CD1c-positive myeloid dendritic cell (primary cell): Measurements from ENCODE around the gene RERE.
"Not testable (repeated sequence)": the region's sequence is repeated elsewhere in the genome, so short reads cannot be mapped to it uniquely, and the experiment has no call there.

ENCODE experiments used
- DNase-seq: peaks from one replicate; pipeline ENCODE4 v3.0.0-alpha.2; 2016; ENCODE audit errors: extremely low spot score

Gene RERE

DNA sequence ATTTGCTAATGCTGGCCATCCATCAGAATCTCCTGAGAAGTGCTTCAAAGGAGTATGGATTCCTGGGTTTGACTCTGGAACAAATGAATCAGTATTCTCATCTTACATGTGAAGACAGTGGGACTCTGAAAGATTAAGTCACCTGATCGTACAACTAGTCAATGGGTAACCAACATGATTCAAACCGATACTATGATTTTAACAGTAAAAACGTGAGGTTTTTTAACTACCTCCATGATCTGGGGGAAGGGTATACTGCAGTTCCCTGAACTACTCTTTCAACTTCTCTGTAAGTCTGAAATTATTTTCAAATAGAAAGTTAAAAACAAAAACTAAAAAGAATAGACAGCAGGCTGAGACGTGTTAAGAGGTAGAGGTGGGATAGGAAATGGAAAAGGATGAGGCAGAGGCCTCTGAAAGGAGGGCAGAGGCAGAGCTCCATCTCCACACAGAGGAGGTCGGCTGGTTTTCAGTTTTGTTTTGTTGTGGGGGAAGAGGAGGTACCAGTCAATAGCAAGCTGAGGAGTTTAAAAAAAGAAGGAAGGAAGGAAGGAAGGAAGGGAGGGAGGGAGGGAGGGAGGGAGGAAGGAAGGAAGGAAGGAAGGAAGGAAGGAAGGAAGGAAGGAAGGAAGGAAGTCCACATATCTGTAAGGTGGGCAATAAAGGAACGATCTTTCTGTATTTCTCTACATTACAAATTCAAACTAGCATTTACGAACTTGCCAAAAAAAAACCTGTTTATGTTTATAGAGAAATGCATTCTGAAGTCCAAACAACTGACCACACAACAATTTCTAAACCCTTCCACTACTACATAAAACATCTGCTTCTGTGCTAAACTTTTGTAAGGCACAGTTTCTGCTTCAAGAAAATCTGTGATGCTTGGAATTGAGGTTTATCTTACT lies 213.1 kb downstream of the RERE start:
- DNase-seq: peak; percentile 1

DNA sequence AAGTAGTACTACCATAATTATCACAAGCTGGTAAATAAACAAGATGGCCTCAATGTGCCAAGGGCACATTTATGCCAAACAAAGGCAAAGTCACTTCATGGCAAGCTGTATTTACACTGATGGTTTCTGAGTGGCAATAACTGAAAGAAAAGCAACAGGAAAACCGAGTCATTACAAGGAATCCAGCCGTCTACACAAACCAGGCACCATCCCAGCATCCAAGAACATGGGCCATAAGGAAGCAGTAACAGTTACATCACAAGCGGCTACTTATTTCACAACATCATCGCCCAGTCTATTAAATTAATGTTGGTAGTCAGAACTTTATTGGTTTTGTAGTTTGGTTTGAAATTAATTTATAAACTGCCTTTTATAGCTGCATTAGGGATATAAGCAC lies 214.2 kb downstream of the RERE start:
- DNase-seq: peak; percentile 3

DNA sequence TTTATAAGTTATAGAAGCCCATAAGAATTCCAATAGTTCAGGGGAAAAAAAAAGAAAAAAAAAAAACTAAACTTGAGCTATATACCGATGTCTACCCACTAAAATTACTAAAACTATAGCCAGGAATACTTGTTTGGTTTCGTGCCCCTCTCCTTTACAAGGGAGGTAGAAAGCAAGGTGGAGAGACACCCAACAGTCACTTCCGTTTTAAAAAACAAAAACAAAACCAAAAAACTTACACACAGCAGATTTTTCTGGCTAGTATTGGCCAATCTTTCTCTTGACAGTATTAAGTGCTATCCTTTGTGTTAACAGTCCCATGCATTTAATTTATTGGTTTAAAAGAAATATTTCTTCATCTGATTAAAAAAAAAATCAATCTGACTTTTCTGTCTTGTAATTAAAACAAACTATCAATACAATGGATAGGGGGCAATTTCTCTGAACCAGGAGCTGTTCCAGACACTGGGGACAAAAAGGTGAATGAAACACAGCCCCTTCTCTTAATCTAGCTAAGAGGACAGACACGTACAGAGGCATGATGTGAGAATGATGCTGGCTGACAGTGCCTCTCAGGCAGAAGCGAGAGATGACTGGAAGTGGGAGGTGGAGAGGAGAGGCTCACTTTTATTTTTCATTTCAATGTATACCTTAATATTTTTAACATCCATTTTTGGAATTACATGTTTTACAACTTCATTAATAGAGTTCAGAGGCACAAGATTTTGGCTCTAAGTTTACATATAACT lies 214.8 kb downstream of the RERE start:
- DNase-seq: no peak

DNA sequence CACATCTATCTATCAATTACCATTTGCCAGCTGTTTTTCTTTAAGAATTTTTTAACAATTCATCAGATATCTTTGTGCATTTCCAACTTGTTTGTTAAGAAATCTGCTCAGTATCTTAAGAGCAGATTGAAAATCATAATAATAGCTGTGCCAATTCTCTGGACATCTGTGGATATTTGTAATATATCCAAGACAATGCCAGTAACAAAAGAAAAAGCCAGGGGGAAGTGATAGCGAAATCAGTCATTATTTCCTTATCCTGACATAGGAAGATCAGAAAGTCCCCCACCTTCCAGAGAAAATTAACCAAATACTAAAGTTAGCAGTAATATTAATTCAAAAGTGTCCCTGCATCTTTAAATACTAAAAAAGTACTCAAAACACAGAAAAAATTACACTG lies 217.1 kb downstream of the RERE start:
- DNase-seq: peak; percentile 12

DNA sequence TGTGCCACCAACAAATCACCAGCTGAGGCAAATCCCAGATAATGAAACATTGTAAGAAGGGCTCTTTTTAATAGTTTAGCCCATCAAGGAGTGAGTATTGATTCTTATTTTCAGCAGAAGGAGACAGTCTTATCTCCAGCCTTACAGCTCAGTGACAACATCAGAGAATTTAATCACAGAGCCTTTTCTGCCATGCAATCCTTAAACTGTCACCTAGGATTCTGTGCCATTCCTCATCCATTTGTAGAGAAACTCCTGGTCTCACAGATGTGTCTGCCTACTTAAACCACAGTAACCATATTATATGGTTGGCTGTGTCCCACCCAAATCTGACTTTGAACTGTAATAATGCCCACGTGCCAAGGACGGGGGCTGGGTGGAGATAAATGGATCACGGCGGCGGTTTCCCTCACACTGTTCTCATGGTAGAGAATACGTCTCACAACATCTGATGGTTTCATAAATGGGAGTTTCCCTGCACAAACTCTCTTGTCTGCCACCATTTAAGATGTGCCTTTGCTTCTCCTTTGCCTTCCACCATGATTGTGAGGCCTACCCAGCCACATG lies 217.7 kb downstream of the RERE start:
- DNase-seq: no peak

DNA sequence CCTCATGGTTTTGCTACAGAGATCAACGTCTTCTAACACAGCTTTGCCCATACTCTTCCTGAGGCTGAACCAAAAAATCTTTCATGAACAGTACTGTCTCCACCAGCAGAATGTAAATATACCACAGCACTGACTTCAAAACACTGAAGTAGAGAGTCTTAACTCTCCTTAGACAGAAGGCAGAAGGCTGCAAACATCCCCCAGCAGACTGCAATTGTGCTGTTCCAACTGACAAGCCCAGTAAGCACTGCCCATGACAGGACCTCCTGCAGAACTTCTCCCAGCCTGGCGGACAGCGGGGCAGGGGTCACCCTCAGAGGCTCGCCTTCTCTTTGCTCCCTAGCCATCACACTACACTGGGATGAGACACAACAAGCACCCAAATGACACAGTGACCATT lies 218.7 kb downstream of the RERE start:
- DNase-seq: no peak

DNA sequence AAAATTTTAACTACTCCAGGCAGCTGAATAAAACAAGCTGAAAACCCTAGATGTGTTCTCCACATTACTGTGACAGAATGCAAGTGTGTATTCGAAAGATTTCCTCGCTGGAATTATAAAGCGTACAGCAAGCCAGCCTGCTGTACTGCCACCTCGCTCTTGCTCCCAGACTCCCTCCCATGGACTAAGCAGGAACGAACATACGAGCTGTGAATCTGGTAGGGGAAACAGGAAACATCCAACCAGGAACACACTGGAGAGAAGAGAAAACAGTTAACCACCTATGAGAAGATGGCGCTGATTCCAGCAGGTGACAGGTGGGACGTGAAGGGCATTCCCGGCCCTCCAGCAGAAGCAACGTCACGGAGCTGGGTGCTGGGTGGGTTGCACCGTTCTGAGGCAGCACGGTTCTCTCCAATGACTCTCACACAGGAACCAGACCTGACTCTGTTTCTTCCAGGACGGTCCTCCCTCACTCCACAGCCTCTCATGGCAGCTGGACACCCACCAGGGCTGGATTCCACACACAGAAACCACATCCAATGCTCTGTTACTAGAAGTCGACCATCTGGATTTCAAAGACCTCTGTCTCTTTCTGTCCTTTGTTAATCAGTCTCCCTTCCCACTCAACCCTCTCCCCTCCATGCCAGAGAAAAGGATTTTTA lies 219.2 kb downstream of the RERE start:
- DNase-seq: no peak

DNA sequence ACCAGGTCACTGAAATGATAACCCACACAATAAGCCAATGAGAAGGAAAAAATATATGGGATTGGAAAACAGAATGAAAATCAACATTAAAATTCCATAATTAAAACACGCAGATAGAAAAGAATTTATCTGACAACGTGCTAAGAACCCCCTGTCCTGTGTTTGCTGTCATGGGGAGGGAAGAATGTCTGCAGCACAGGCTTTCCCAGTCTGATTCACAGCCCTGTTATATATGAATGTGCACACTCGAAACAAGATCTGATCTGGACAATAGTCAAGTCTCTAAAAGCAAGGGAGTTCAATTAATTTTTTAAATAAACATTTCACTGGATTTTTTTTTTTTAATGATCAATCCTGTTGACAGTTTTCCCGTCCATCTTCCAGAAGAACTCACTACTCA lies 220.0 kb downstream of the RERE start:
- no peak for DNase-seq

DNA sequence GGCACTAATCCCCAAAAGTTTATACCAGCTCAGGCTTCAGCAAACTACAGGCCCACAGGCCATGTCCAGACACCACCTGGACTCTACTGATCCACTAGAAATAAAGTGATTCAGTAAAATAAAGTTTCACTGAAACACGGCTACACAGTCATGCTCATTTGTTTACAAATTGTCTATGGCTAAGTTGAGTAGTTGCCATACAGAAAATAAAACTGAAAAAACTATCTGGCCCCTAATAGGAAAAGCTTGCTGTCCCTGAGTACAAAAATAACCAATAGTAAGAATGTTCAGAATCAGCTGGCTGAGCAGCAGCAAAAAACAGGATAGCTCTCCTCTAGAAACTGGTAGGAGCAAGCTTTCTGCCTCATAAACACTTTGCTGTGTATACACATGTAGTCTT lies 221.5 kb downstream of the RERE start:
- DNase-seq: no peak

DNA sequence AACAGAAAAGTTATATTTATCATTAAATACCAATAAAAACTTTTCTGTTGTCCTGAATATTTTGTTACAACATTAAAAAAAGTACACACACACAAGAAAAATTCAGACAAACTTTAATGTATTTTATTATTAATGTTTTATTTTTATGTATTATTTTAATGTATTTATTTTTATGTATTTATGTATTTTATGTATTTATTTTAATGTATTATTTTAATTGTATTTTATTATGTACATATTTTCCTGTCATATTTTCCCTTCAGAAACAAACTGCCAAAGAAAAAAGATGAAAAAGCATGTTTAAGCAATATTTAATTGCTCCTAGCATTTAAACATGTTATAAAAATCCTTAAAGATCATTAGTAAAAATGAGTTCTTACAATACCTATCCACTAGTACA lies 222.1 kb downstream of the RERE start:
- DNase-seq: no peak

DNA sequence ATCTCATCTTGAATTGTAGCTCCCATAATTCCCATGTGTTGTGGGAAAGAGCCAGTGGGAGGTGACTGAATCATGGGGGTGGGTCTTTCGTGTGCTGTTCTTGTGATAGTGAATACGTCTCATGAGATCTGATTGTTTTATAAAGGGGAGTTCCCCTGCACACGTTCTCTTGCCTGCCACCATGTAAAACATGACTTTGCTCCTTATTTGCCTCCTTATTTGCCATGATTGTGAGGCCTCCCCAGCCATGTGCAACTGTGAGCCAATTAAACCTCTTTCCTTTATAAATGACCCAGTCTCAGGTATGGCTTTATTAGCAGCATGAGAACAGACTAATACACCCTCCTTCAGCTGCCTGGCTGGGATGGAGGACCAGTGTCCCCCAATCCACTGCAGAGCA lies 224.1 kb downstream of the RERE start:
- DNase-seq: not testable (repeated sequence)

DNA sequence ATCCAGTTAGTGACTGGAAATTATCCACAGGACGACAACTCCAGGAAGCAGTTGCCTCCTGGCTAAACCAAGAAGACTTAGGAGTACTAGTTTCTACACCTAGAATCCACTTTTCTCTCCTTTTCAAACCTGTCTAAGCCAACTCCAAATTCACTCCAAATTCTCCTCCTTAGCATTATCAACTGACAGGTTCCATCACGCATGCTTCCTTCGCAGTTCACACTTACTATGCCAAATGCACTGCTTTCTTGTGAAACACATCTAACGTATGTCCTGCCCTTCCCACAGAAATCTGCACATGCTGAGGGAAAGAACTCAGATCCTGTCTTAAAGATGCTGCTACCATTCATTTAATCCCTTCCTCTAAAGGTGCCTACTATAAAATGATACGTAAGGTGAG lies 225.9 kb downstream of the RERE start:
- DNase-seq: no peak

DNA sequence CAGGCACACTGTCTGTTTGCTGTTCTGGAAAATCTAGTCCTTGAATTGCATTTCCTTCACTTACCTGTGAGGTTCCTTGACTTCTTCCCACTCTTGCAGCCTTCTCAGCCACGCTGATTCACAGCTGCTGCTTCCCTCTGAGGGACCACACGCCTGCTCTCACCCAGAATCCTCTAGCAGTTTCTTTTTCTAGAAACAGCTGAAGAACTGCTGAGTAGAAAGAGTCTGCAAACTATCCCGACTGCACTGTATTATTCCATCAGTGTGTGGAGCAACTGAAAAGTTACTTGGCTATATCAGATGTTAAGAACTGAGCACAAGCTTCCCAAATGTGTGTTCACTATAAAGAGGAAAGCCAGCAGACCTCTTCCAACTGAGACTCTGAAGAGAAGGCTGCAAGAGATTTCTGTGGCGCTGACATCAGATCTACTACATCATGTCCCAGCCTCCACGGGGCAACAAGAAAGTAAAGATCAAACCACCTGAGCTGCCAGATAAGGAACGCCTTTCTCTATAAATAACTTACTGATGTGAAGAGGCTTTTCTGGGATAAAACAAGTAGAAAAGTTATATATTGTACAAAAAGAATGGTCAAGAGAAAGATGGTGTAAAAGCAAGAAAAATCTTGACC lies 226.6 kb downstream of the RERE start:
- DNase-seq: no peak

DNA sequence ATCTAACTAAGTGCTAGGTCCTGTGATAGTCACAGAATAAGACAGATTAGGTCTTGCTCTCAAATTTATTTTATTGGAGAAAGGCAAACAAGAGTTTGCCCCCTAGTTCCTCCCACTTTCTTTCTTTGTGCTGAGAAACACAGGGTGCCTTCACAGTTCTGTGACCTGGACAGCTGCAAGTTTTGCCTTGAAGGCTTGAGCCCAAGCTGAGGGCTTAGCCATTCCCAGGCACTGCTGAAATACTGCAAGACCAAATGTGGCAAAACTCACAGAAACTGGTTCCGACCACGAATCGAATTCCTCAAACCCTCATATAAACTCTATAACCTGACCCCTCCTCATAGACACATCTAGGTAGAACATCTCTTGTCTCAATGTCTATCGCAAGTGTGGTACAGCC lies 227.9 kb downstream of the RERE start:
- DNase-seq: no peak

DNA sequence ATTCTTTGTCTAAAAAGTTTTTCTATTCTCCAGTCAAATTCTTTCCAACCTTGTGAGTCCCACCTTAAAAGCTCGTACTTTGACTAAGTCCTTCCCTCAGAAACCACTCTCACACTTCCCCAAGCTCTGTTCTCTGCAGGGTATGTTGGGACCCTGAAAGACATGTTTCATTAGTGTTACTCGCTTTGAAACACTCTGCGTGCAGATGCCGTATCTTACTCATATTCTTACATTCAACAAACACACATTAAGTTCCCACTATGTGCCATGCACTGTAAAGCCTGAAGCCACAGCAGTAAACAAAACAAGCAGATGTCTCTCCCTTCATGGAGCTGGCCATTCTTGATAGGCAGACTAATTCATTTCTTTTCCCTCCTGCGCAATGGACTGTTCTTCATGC lies 229.7 kb downstream of the RERE start:
- DNase-seq: no peak

DNA sequence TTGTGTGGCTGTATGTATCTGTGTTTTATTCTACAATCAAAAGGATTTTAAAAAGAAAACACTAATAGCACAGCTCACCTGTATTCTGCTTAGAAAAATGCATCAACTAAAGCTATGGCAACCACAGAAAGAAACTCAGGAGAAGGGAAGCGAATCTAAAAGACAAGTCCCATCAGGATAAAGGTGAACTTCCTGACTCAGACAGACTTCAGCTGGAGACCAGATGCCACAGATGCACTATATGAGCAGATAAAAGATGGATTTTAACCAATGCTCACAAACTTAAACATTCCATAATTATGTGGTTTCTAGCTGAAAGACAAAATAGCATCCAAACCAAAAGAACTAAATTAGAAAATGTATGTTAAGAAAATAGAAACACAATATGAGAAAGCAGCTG lies 231.0 kb downstream of the RERE start:
- DNase-seq: no peak

DNA sequence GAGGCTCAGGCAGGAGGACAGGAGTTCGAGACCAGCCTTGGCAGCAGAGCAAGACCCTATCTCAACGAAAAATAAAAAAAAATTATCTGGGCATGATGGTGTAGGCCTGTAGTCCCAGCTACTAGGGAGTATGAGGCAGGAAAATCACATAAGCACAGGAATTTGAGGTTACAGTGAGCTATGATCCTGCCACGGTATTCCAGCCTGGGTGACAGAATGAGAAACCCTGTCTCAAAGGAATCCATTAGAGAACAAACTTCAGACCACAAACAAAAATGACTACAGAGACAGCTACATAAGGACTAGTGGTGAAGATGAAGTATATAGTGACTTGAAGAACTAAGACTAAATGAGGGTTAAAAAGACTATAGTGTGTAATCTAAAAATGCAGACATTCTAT lies 233.1 kb downstream of the RERE start:
- no peak for DNase-seq

DNA sequence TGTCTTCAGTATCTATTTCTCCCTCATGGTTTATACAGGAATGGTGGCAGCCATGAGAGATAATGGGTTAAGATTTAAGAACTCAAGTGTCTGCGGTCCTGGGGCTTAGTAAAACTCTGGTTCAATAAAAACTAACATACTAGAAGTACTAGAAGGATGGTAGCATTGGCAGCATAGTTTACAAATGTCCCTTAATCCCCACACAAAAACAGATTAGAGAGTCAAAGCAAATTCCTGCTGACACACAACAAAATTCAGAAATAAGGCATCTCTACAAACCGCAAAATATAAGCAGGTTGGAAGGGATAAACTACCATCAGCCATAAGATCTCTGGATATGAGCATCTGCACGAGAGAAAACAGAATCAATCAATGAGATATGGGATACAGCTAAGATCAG lies 234.4 kb downstream of the RERE start:
- no peak for DNase-seq

DNA sequence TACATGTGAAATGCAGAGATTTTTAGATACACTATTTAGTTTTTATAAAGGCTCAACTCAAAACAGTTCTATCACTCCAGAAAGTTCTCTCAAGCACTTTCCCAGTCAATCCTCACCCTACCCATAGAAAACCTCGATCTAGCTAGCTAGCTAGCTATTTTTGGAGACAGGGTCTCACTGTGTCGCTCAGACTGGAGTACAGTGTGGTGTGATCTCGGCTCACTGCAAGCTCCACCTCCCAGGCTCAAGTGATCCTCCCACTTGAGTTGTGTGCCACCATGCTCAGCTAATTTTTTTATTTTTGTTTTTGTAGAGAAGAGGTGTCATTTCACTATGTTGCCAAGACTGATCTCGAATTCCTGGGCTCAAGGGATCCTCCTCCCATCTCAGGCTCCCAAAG lies 236.9 kb downstream of the RERE start:
- no peak for DNase-seq

DNA sequence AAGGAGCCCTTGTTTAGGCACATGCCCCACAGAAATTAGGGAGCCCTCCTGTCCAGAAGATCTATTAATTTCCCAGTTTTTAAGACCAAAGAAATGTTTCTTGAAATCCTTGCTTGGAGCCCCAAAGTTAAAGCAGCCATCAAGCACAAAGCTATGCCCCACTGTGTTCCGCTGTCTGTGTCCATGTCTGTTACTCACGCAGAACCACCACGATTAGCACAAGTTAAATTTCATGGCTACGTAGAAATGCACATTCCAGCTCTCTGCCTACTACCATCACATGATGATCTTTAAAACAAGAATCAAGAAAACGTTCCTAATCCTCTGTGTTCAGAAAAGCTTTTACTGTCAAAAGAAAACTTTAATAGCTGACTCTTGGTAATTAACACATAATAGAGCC lies 238.5 kb downstream of the RERE start:
- no peak for DNase-seq

DNA sequence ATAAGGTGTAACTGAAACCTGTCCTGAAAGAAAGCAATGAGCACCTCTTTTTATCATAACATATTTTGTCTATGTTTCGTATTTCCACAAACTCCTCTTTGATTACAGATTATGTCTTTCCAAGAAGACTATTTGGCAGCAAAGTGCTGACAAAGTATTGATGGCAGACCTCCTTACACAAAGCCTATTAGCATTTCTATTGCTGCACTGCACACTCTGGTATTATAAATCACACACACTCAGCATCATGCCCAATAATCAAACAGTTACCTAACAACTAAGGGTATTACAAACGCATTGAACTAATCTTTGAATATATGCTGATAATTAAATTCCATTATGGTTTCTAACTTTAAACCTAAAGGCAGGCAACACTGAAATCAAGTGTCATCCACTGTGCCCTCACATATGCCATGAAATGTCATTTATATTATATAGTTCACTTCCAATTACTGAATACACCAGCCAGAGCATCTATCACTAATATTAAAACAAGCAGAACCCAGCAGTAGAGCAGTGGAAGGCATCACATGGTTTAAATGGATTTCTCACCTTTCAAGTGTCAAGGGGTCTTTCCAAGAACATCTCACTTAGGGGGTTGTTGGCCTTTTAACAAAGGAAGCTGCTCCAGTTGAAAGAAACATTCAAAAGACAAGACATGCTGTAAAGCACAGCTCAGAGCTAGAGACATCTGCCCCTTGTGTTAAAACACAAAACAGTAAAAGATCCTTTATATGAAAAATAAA lies 239.1 kb downstream of the RERE start:
- no peak for DNase-seq
